HG02970 (cell line): ENCODE results near the gene WDR12.
"Not testable (repeated sequence)": the region's sequence is repeated elsewhere in the genome, so short reads cannot be mapped to it uniquely, and the experiment has no call there.

Experiments used
- ATAC-seq: cut with Tn5 transposase; IDR thresholded peaks from one replicate; pipeline ENCODE4 v1.9.1; 2021; ENCODE audit warnings: mild to moderate bottlenecking, moderate library complexity, moderate number of reproducible peaks; ENCODE audit not compliant: unreplicated experiment, low FRiP score

WDR12 gene

DNA sequence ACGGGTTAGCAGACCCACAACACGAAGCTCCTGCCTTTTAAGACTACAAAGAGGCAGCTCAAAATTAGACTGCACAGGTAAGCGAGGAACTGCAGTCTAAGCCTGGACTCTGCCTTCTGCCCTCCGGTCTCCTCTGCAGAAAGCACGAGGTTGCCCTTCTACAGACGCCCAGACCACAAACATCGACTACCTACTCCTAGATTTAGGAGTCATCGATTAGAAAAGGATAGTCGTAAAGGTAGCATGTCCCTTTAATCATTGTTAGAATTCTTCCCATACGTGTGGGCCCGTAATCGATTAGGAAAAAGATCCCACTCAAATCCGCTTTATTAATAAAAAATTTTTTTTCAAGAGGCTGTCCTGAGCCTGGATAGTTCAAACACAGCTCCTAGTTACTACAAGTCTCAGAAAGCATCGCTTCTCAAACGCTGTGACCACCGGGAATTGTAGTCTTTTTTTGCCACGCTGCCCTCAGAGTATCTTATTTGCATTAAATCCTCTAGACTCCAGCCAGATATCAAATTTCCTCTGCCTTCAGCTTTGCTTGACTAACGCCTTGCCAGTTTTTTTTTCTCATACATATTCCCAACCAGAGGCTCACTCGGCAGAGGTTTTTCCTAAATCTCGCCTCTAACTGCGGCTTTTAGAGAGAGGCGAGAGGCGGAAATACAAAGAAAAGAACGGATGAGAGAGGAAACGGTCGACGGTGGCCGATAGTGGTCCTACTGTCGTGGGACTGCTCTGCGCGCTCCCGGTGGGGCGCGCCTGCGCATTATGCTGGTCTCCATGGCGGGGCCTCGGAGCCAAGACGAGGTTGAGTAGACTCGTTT lies at the start of gene WDR12, which contains the start of gene CARF:
WDR12 (minus strand) TSS at position 162 of the 830 bp plus-strand sequence. CDS start 197 bp downstream, outside the sequence.
CARF (plus strand) TSS at position 764 of the 830 bp plus-strand sequence. CDS start 29,628 bp downstream, outside the sequence.
- peak; percentile 80 for ATAC-seq

DNA sequence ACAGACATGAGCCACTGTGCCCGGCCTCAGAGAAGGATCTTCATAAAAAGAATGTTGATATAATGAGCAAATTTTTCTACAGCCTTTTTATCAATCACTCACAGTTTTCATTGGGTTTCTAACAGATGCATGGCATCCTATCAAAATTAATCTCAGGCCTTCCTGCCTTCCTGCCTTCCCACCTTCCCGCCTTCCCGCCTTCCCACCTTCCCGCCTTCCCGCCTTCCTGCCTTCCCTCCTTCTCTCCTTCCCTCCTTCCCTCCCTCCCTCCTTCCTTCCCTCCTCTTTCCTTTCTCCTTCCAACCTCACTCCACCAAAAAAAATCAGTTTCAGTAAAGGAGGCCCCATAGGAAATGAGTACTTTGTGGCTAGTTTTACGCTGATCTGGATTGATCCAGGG lies 49.1 kb upstream of the WDR12 start:
- ATAC-seq = no peak

DNA sequence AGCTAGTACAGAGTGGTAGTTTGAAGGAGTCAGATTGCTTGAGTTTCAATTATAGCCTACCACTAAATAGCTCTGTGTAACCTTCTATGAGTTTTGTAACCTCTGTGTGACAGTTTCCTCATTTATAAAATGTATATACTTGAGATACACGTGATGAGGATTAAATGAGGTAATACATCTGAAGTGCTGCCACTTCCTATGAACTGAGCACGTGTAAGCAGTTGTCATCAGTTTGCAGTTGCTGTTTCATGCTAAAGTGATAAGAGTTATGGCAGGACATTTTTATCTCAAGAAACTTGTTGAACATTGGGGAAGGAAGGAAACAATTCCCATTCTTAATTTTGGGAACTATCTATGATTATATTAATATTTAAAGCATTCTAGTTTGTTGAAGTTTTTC lies 39.1 kb upstream of the WDR12 start:
- no peak for ATAC-seq

DNA sequence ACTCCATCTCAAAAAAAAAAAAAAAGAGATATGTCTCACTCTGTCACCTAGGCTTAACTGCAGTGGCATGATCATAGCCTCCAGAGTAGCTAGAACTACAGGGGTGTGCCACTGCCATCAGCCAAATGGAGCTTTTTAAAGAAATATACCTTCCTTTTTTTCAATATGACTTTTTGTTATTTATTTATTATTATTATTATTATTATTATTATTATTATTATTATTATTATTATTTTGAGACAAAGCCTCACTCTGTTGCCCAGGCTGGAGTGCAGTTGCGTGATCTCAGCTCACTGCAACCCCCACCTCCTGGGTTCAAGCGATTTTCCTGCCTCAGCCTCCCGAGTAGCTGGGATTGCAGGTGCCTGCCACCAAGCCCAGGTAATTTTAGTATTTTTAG lies 37.9 kb upstream of the WDR12 start:
- not testable (repeated sequence) for ATAC-seq

DNA sequence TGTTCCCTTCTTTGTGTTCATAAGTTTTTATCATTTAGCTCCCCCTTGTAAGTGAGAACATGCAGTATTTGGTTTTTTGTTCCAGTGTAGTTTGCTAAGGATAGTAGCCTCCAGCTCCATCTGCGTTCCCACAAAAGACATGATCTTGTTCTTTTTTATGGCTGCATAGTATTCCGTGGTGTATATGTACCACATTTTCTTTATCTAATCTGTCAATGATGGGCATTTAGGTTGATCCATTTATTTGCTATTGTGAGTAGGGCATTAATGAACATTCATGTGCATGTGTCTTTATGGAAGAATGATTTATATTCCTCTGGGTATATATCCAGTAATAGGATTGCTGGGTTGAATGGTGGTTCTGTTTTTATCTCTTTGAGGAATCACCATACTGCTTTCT lies 34.0 kb upstream of the WDR12 start:
- no peak for ATAC-seq

DNA sequence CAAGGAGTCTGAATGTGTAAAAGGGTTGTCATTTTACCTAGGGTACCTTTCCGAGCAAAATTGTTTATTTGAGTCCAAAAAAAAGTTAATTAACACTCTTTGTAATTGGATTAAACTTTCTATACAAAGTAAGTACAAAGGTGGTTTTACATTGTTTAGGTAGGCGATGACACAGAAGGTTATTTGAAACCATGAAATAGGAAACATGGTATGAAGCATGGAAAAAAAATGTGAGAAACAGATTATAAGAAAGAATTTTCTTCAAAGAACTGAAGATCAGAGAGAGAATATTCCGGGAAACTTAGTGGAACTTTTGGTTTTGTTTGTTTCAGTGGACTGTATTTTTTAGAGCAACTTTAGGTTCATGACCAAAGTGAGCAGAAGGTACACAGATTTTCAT lies 33.3 kb upstream of the WDR12 start:
- no peak for ATAC-seq

DNA sequence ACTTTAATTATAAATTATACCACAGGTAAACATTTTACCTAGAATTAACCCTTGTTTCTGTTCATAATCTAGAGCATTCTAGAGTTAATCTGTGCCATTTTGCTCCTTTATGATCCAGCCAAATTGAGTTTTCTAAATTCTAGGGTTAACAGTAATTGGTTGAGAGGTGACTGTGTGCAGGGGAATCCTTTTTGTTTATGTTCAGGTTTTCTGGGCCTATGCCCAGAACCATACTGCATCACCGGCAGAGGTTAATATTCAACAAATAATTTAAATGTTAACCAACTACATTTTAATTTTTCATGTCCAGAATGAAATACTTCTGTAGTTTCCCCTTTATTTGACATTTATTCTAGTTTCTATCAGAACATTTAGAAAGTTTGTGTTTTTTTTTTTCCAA lies 32.9 kb upstream of the WDR12 start:
- no peak for ATAC-seq

DNA sequence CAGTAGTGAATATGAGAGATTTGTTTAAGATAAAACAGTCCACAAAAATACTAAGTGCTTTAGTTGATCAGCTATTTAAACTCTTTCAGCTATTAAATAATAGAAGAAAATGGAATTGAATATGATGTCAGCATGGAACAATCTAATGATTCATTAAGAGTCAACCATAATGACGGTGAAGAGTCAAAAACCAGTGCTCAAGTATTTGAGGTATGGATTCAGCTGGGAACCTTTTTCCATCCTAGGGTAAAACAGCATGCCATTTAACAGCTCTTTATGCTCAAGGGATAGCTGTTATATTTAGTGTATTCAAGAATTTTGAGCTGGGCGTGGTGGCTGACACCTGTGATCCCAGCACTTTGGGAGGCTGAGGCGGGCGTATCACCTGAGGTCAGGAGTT lies 30.3 kb upstream of the WDR12 start:
- no peak for ATAC-seq

DNA sequence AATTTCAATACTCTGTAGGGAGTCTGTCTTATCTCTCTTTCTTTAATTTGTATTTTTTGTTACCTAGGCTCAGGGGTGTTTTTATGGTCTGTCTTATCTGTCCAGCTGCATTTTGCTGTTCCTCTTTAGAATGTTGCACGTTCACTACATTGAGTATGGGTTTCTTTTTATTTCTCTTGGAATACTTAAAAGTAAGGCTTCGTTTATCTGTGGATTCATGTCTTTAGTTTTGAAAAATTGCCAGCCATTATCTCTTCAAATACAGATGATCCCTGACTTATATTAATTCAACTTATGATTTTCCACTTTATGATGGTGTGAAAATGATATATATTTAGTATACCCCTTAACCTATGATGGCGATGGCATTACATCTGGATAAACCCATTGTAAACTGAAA lies 27.5 kb upstream of the WDR12 start:
- ATAC-seq = no peak

DNA sequence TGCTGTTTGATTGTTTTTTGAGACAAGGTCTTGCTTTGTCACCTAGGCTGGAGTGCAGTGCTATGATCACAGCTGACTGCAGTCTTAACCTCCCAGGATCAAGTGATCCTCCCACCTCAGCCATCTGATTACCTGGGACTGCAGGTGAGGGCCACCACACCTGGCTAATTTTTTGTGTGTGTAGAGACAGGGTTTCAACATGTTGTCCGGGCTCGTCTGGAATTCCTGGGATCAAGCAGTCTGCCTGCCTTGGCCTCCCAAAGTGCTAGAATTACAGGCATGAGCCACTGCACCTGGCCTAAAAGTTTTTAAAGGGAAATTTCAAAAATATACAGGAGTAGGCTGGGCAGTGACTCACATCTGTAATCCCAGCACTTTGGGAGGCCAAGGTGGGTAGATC lies 23.0 kb upstream of the WDR12 start:
- ATAC-seq = no peak

DNA sequence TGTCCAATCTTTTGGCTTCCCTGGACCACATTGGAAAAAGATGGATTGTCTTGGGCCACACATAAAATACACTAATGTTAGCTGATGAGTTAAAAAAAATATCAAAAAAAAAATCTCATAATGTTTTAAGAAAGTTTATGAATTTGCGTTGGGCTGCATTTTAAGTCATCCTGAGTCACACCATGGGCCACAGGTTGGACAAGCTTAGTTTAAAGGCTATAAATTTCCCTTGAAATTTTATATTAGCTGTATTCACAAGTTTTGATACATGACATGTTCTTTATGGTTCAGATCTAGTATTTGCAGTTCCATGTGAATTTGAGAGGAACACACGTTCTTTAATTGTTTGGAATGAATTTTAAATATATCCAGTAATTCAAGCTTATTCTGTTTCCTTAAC lies 22.5 kb upstream of the WDR12 start:
- ATAC-seq = no peak

DNA sequence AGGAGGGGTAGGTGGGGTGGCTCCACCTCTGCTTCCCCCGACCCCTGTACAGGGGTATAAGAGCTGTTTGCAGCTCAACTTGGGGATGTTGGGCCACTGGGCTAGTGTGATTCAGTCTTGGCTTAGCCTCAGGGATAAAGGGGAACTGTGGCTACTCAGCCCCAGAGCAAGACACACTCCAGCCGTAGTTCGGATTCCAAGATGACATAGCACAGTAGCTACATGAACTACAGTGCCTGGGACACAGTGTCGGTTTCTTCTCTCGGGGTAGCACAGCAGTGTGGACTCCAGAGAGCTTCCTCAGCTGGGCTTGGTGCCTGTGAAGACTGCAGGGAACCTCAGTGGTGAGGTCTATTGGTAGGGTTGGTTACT lies 21.7 kb upstream of the WDR12 start:
- no peak for ATAC-seq

DNA sequence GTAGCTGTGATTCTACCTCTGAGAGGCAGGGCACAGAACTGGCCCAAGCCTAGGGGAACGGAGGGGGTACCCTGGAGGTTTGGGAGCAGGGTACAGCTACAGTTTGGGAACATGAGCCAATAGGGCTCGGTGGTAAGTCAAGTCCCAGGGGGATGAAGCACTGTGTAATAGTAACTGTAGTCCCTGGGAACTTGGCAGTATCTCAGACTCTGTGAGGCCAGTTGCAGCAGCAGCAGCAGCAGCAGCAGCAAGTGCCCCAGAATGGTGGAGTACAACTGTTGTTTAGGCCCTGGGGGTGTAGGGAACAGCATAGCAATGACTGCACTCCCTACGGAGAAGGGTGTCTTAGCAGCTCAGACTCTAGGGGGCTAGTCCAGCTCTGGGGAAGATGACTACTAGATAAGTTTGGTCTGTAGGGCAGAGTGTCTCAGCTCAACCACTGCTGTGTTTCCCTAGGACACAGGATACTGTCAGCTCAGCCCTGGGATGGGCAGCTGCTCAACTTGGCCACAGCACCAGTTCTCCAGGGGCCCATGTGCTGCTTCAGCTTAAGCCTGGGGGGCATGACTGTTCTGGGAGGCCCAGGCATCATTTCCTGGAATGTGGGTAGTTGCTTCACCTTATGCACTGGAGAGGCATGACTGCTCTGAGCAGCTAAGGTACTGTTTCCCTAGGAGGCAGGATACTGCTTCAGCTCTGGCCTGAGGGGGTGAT lies 21.1 kb upstream of the WDR12 start:
- ATAC-seq = no peak

DNA sequence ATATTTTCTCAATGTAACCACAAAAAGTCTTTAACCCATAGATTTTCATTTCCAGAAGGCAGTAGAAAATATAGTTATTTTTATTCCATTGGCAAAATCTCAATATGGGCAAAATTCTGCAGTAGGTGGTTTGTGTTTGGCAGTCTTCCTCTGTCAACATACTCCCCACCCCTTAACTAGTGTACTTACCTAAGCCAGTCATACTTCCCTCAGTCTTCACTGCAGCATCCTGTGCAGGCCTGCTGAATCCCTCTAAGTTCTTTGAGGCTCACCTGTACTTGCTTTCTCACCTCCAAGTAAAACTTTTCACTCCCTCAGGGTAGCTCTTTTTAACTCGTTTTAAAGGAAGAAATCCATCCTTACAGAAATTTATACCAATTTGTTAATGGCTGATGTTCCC lies 7.4 kb upstream of the WDR12 start:
- no peak for ATAC-seq

DNA sequence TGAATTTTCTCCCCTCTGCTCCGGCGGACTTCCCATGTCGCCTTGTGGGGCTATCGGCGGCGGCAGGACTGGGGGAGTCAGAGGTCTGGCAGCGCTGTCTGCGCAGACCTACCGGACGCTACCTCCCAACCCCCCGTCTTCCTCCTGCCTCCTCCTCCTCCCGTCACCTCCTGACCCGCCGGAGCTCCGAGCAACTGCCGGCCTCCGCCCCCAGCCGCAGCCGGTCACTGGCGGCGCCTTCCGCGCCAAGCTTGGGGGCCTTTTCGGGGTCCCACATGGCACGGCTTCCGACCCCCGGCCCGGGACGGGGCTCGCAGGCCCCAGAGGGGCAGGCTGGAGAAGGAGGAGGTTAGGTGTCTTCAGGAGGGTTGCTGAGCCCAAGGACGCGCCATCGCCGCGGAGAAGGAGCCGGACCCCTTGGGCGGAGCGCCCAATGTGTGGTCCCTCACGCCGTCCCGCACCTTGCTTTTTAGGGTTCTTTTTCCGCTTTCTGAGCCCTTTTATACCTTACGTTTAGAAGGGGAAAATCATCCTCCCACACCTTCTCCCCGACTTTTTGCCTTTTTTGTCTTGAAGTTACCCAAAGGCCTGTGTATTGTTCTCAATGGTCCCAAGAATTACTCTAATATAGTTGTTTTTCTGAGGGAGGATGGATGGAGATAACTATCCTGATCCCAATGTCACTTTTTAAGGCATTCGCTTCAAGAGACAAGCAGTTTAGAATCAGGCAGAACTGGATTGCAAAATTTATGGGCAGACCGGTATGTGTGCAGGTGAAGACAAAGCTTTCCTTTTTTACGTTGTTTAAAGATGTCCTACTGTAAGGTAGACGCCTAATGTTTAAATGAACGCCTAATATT lies 1.1 kb upstream of the WDR12 start:
- peak; percentile 40 for ATAC-seq

DNA sequence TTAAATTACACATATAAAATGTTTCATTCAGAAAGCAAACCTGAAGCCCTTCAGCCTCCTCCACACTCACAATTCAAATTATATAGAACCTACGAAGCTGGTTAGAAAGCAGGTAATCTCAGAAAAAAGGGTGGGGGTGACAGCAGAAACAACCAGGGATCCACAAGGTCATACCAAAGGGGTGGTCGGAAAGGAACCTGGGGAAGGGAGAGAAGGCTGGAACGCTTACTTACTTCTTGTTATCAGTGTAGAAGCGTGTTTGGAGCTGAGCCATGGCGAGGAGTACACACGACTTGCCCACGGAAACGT lies 316 bp downstream of the WDR12 start:
- peak; percentile 7 for ATAC-seq

DNA sequence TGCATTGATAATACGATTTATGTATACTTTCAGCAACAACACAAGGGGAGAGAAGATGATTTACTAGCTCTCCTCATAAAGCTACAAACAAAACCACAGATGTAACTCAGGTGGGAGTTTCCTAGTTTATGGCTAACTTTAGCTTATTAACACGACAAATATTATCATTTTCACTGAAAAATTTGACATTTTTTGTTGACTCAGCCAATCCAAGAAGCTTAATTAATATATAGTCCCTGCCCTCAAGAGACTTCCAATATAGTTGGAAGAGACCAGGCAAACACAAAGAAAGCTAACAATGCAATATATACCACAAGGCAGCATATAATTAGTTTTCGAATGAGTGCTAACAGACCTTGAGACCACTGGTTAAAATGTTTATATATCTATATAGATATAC lies 775 bp downstream of the WDR12 start:
- ATAC-seq = no peak

DNA sequence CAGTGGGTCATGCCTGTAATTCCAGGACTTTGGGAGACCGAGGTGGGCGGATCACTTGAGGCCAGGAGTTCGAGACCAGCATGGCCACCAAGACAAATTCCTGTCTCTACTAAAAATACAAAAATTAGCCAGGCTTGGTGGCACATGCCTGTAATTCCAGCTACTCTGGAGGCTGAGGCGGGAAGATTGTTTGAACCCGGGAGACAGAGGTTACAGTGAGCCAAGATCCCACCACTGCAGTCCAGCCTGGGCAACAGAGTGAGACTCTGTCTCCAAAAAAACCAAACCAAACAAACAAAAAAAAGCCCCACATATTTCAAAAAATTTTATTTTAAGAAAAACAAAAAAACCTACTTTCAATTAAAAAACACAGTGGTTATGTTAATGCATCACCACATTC lies 1.2 kb downstream of the WDR12 start:
- not testable (repeated sequence) for ATAC-seq

DNA sequence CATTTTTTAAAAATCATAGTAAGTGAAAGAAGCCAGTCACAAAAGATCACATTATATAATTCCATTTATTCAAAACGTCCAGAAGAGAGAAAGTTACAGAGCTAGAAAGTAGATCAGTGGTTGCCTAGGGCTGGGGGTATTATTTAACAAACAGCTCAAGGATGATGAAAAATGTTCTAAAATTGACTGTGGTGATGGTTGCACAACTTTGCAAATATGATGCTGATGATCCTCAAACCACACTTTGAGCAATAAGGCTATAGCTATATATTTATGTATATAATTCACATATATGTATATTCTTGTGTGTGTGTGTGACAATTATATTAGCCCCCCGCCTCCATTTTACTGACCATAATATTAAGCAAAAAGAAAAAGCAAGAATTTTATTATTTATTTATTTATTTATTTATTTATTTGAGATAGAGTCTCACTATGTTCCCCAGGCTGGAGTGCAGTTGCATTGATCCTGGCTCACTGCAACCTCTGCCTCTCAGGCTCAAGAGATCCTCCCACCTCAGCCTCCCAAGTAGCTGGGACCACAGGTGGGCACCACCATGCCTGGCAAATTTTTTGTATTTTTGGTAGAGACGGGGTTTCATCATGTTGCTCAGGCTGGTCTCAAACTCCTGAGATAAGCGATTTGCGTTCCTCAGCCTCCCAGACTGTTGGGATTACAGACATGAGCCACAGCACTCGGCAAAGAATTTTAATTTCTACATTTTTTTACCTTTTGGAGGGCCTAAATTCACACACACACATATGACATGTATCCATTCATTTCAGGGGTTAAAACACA lies 1.9 kb downstream of the WDR12 start:
- ATAC-seq = no peak

DNA sequence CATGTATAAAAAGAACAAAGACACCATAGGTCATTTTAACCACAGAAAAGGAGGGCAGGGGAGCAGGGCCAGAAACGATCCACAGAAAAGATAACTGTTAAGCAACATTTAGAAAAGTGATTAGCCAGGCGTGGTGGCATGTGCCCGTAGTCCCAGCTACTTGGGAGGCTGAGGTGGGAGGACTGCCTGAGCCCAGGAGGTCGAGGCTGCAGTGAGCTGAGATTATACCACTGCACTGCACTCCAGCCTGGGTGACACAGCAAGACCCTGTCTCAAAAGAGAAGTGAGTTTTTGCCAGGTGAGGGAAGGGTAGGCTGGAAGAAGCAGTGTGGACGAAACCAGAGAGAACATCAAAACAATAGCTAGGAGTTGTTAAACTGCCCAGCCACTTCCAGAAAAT lies 3.3 kb downstream of the WDR12 start:
- ATAC-seq = no peak
